T-helper 1 cell (primary cell): ENCODE data around the gene IFNE.

Experiments used
- DNase-seq, 5 donors: peaks; one replicate each; pipeline ENCODE4 v3.0.0-alpha.2; 2012 to 2020
- total RNA-seq, 4 donors: gene quantifications; one replicate each; lab custom pipeline; 2026; lab: John Stamatoyannopoulos, UW

Gene IFNE, protein sequence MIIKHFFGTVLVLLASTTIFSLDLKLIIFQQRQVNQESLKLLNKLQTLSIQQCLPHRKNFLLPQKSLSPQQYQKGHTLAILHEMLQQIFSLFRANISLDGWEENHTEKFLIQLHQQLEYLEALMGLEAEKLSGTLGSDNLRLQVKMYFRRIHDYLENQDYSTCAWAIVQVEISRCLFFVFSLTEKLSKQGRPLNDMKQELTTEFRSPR
- total RNA-seq: 0 to 0.08 (median 0) reads per million in 4 donors

DNA sequence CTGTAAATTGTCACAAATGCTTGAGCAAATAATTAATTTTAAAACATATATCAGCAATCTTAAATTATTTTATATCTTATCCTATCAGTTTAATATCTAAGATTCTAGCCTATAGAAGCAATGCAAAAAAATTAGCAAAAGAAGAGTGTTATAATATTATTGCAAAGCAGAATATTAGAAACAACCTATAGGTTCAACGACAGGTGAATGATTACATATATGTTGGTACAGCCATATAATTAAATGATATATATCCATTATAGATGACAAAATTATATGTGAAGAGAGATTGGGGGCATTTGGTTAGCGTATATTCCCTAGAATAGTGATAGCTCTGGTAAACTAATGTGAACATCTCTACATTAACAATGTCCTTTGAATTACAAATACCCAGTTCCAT, at the start of gene IFNE:
TSS of gene IFNE (minus strand) at position 101 of the 400 bp plus-strand sequence. CDS start 619 bp downstream, outside the sequence.
- DNase-seq: no peak

DNA sequence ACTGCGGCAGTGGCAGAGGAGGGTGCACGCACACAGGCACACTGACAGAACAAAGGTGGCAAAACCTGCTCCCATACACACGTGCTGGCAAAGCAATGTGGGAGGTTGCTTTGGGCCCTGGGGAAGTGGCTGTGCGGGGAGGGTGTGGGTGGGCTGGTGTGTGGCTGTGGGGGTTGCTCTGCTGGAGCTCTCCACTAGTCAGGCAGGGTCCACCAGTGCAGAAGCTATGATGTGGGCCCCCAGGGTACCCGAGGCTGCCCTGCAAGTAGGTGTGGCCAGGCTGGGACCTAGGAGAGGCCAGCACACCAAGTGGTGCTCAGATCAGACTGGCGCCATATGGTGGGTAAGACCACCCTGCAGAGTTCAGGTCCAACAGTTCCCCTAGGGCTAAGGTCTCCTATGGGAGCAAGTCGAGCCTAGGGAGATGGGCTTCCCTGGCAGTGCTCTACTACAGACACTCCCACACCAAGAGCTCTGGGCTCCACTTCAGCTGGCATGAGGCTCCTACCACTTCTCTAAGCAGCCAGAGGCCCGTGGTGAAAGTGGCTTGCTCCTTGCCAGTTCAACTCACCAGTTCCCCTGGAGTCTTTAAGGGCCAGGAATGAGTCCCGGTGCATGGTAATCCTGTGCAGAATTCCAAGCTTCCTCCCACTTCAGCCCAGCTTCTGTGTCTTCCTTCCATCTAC, 46.2 kb upstream of the IFNE start:
- DNase-seq: no peak

DNA sequence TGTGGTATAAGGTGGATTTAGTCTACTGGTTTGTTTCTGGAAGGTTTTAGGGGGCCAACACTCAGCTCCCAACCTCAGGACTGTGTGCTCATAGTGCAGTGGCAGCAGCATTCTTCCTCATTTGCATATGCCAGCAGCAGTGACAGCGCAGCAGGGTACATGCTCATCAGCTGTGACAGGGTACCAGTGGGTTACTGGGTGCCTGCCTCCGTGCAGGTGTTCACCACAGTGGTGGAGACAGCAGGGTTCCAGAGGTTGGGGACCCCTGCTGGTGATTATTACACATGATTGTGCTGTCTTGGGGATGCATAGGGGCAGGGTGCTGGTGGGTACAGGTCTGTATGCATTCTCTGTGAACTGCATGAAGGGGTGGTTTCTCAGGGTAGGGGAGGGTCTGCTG, 45.5 kb upstream of the IFNE start:
- DNase-seq: no peak

DNA sequence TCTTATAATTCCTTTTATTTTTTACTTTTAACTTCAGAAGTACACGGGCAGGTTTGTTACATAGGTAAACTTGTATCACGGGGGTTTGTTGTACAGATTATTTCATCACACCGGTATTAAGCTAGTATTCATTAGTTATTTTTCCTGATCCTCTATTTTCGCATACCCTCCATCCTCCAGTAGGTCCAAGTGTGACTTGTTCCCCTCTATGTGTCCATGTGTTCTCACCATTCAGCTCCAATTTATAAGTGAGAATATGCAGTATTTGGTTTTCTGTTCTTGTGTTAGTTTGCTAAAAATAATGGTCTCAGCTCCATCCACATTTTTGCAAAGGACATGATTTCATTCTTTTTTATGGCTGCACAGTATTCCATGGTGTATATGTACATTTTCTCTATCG, 43.1 kb upstream of the IFNE start:
- DNase-seq: no peak

DNA sequence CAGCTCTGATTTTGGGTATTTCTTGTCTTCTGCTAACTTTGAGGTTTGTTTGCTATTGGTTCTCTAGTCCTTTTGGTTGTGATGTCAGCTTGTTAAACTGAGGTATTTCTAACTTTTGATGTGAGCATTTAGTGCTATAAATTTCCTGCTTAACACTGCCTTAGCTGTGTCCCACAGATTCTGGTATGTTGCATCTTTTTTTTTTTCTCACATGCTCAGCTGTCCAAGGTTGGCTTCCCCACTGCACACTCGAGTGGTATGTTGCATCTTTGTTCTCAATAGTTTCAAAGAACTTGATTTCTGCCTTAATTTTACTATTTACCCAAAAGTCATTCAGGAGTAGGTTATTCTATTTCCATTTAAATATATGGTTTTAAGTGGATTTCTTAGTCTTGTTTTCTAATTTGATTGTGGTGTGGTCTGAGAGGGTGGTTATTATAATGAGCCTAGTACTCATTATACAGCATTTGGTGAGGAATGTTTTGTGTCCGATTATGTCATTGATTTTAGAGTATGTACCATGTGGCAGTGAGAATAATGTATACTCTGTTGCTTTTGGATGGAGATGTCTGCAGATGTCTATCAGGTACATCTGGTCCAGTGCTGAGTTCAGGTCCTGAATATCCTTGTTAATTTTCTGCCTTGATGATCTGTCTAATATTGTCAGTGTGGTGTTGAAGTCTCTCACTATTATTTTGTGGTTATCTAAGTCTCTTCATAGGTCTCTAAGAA, 42.2 kb upstream of the IFNE start:
- no peak for DNase-seq

DNA sequence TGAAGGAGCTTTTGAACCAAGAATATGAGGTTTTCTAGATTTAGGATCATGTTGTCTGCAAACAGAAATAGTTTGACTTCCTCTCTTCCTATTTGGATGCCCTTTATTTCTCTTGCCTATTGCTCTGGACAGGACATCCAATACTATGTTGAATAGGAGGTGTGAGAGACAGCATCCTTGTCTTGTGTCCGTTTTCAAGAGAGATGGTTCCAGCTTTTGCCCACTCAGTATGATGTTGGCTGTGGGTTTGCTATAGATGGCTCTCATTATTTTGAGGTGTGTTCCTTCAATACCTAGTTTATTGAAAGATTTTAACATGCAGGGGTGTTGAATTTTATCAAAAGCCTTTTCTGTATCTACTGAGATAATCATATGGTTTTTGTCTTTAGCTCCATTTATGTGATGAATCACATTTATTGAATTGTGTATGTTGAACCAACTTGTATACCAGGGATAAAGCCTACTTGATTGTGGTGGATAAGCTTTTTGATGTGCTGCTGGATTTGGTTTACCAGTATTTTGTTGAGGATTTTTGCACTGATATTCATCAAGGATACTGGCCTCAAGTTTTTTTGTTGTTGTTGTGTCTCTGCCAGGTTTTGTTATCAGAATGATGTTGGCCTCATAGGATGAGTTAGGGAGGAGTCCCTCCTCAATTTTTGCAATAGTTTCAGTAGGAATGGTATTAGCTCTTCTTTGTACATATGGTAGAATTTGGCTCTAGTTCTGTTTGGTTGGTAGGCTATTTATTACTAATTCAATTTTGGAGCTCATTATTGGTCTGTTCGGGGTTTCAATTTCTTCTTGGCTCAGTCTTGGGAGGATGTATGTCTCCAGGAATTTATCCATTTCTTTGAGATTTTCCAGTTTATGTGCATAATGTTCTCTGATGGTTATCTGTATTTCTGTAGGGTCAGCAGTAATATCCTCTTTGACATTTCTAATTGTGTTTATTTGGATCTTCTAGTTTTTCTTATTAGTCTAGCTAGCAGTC, 41.2 kb upstream of the IFNE start:
- no peak for DNase-seq

DNA sequence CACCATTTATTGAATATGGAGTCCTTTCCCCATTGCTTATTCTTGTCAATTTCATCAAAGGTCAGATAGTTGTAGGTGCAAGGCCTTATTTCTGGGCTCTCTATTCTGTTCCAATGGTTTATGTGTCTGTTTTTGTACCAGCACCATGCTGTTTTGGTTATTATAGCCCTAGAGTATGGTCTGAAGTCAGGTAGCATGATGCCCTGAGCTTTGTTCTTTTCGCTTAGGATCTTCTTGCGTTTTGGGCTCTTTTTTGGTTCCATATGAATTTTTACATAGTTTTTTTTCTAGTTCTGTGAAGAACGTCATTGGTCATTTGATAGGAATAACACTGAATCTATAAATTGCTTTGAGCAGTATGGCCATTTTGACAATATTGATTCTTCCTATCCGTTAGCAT, 40.2 kb upstream of the IFNE start:
- no peak for DNase-seq

DNA sequence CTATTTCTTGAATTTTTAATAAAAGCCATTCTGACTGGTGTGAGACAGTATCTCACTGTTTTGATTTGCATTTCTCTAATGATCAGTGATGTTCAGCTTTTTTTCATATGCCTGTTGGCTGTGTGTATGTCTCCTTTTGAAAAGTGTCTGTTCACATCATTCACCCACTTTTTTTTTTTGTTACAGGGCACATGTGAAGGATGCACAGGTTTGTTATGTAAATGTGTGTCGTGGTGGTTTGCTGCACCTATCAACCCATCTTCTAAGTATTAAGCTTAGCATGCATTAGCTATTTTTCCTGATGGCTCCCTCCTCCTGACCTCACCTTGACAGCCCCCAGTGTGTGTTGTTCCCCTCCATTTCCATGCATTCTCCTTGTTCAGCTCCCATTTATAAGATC, 39.3 kb upstream of the IFNE start:
- no peak for DNase-seq

DNA sequence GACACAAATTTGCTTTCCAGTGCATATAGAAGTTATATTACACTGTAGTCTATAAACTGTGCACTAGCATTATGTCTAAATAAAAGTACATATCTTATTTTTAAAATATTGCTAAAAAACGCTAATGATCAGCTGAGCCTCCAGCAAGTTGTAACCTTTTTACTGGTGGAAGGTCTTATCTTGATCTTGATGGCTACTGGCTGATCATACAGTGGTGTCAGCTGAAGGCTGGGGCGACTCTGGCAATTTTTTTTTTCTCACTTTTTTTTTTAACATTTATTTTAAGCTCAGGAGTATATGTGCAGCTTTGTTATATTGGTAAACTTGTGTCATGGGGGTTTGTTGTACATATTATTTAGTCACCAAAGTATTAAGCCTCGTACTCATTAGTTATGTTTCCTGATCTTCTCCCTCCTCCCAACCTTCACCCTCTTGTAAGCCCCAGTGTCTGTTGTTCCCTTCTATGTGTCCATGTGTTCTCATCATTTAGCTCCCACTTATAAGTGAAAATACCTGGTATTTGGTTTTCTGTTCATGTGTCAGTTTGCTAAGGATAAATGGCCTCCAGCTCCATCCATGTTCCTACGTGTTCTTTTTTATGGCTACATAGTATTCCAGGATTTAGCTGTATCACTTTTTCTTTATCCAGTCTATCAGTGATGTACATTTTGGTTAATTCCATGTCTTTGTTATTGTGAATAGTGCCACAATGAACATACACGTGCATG, 38.6 kb upstream of the IFNE start:
- no peak for DNase-seq

DNA sequence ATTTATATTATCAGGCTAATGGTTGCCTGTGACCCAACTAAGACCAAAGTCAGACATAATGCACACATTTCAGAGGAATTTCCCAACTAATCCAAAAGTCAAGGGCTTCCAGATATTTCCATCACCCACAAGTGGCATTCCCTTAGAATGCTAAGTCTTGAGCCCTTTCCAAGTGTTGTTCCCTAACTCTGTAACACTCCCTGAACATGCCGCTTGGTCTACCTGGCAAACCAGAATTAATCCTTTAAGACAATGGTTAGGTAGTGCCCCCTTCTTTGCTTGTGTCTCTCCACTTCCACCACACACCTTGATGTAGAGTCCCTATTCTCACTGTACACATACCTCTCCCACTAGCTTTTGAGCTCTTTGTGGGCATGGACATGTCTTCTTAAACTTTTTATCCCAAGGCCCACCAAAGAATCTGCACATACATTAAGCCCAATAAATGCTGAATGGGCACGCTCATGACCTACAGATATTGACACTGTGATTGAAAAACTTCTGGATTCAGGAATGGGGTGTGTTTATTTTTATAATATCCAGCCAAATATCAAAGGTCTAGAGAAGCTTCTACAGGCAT, 37.8 kb upstream of the IFNE start:
- no peak for DNase-seq

DNA sequence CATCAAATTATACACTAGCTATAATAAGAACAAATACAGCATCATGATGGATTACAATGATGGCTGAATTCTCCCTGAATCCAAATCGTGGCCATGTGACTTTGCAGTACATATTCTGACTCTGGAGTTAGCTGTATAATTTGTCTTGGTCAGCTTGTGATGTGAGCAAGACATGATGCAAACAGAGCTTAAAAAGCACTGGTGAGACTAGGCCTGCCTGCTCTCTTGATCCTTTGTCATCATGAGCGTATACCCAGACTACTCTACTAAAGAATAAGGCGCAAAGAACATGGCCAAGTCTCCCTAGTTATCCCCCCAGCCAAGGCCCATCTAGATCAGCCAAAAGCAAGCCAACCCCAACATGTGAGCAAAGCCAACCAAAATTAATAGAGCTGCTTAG, 34.7 kb upstream of the IFNE start:
- no peak for DNase-seq

DNA sequence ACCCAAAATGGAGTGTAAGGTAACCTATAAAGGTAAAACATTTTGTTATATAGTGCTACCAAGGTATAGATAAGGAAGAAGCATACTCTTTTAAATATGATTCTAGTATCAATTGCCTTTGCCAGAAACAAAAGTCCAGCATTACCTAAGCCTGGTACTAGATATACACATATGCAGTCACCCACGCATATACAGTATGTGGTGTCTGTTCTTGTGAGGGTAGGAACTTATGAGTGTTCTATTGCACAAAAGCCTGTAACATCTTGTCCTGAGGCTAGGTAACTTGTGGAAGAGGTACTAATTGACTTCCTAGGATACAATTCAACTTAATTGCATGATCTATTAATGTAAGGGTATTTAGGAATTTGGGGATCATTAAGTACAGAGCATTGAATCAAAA, 31.3 kb upstream of the IFNE start:
- no peak for DNase-seq

DNA sequence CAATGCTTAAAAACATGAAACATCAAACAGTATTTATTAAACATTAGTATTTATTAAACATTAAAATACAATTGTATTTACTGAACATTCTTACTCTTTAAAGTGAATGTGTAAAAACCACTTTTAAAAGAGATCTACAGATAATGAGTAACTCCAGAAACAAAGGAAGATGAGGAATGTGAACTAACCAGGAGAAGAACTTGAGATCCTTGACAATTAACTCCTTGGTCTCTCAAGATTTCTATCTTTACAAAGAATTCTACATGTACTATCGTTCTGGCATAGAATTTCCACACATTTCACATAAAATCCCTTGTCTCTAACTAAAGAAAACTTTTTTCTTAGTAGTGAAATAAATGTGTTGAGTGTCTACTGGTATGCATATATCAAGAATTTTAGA, 28.7 kb upstream of the IFNE start:
- no peak for DNase-seq

DNA sequence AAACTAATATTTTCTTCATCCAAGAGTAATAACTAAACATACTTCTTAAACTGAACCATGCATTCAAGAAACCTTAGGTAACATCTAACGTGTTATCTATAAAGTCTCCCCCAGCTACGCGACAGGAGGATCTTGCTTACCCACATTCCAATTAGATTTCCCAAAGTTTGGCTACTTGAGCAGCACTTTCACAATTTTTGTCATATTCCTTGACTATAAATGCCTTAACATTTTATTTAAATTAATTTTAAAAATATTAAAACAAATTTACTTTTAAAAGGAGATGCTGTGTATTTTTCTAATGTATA, 25.3 kb upstream of the IFNE start:
- DNase-seq: no peak

DNA sequence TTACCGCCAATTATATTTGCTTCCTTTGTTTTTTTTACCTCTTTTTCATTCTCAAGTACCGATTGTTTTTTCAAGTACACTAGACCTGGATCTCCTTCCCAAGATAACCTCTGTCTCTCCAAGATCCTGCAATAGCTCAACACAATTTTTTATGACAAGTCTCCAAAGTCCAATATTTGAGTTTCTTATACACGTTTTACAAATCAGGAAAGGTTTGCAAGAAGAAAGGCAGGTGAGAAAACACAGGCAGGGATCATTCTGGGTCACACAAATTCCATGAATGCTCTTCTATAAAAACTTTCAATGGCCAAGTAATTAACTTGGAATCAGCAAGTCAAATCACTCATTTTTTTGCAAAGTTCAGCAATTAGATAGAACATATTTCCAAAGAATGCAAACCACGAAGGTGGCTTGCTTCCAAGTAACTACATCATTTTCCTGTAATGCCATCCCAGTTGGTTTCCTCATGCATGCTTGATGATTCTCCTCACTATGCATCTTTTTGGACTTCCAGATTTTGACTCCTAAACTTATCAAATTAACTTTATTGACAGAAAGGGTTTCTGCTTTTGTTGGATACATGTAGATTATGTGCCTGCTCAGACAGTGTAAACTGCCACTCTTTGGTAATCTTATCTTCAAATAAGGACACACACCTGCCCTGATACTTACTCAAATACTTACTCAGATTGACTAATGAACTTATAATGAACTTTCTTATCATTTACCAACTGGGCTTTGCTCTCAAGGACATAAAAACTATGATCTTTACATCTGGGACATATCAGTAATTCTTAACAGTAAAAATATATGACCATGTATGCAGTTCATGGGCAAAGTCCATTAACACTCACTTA, 24.7 kb upstream of the IFNE start:
- no peak for DNase-seq

DNA sequence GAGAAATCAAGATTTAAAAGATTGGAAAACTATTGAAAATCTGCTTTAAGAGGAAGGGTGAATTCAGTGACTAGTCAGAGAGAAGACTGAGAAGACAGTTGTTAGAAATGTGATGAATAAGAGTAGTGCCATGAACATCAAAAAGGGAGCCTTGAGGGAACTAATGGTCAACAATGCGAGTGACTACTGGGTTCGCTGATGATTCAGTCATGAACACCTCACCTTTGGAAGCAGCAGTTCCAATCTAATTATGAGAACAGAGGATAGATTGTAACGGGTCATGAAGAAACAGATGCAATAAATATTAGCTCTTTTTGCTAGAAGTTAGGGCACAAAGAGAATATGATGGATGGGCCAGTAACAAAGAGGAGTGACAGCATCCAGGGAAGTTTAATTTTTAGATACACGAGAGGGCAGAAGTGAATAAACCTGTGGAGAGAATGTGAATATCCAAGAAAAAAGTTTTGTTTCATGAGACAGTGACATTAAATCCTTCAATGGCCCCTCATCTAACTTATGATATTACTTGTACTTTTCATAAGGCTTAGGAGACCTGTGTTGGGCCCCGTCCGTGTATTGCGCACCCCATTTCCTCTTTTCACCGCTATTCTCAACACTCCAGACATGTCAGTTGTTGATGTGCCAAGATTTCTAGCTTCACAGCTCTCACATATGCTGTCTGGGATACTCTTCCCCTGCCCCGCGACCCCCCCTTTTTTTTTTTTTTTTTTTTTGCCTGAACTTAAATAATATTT, 23.5 kb upstream of the IFNE start:
- DNase-seq: no peak

DNA sequence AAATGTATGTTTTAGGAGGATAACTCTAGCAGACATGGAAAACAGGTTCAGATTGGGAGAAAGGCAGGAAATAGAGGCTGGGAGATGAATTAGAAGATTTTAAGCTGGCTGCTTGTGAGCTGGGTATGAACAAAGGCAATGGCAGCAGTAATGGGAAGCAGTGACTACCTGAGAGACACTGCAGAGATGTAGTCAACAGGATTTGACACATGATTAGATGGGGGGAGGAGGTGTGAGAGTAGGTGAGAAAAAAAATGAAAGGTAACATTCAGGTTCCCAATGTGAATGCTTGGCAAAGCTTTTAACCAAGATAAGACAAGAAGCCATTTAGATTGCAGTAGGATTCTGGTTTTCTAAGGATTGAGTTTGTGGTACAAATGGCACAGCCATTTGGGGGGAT, 22.8 kb upstream of the IFNE start:
- DNase-seq: no peak

DNA sequence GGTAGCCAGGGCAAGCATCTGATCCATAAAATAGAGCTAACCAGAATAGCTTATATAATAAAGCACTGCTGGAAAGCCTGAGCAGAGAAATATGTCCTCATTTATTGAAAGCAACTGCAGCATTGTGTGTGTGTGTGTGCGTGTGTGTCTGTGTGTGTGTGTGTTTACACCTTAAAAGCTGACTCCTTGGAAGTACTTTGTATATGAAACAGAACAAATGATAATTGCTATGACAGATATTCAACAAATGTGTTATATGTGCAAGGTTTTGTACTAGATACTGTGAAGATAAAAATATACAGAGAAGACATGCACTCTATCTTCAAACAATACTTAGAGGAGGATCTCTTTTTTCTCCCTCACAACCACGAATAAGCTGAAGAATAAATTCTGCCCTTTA, 22.0 kb upstream of the IFNE start:
- DNase-seq: no peak

DNA sequence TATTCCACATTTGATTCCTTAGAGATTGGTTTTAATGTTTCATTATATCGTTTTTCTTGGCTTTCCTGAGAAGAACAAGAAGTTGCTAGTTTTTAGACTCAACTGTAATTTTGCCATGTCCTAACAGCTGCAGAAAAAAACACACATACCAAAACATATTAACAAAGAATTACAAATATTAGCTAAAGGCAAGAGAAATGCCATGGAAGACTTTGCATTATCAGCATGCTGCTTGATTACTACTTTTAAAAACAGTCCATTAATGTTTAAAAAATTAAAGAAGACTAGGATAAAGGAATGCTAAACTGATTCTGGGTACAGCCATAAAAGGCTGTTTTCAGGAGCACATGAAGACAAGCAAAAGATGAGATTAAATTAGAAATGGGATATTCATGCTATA, 20.5 kb upstream of the IFNE start:
- no peak for DNase-seq

DNA sequence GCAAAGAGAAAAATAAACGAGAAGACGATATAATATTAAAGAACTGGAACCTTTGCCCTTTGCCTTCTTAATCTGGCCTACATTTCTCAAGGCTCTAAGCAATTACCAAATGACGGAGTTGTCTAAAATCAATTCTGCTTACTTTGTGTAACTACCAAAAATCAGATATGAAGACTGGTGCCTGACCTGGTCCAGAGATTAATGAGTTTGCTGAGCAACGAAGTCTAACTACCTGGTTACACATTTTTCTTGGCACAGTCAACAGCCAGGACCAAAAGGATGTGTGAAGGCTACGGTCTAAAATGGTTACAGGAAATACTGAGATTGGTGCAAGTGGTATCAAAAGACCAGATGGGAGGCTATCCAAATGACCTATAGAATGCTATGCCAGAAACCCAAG, 17.8 kb upstream of the IFNE start:
- DNase-seq: no peak
